HG03439 (cell line): ENCODE results near the gene FYN.

Experiments used
- ATAC-seq: cut with Tn5 transposase; IDR thresholded peaks from one replicate; pipeline ENCODE4 v1.9.1; 2021; ENCODE audit warnings: mild to moderate bottlenecking, moderate library complexity; ENCODE audit not compliant: unreplicated experiment

FYN gene

GRCh38 chr6:111734068-111735061 is 138.9 kb downstream of the FYN start:
- ATAC-seq: no peak

- no peak for ATAC-seq
Measured at GRCh38 chr6:111732390-111732789, 140.9 kb downstream of the FYN start.

- ATAC-seq: no peak
Measured at GRCh38 chr6:111731456-111732195, 141.6 kb downstream of the FYN start.

- ATAC-seq: no peak
Measured at GRCh38 chr6:111730864-111731263, 142.4 kb downstream of the FYN start.

GRCh38 chr6:111727802-111728201 is 145.4 kb downstream of the FYN start:
- ATAC-seq: no peak

- no peak for ATAC-seq
Measured at GRCh38 chr6:111727041-111727440, 146.2 kb downstream of the FYN start.

GRCh38 chr6:111725446-111726112 is 147.7 kb downstream of the FYN start:
- no peak for ATAC-seq

- peak; percentile 91 for ATAC-seq
Measured at GRCh38 chr6:111724505-111724904, 148.7 kb downstream of the FYN start.

GRCh38 chr6:111724039-111724438 is 149.2 kb downstream of the FYN start:
- ATAC-seq: peak; percentile 30

- no peak for ATAC-seq
Measured at GRCh38 chr6:111723412-111723970, 149.8 kb downstream of the FYN start.

GRCh38 chr6:111722179-111722731 is 151.0 kb downstream of the FYN start:
- ATAC-seq: no peak

- no peak for ATAC-seq
Measured at GRCh38 chr6:111721753-111722154, 151.5 kb downstream of the FYN start.

GRCh38 chr6:111720931-111721496 is 152.2 kb downstream of the FYN start:
- no peak for ATAC-seq

- ATAC-seq: no peak
Measured at GRCh38 chr6:111718990-111719389, 154.3 kb downstream of the FYN start.

- ATAC-seq: no peak
Measured at GRCh38 chr6:111718326-111718725, 154.9 kb downstream of the FYN start.

GRCh38 chr6:111717621-111718020 is 155.6 kb downstream of the FYN start:
- no peak for ATAC-seq

- ATAC-seq: no peak
Measured at GRCh38 chr6:111716325-111716724, 156.9 kb downstream of the FYN start.

- ATAC-seq: no peak
Measured at GRCh38 chr6:111715321-111715720, 157.9 kb downstream of the FYN start.

GRCh38 chr6:111714416-111715270 is 158.6 kb downstream of the FYN start:
- no peak for ATAC-seq
